ENCODE measurements around the gene SFMBT1.

DNA sequence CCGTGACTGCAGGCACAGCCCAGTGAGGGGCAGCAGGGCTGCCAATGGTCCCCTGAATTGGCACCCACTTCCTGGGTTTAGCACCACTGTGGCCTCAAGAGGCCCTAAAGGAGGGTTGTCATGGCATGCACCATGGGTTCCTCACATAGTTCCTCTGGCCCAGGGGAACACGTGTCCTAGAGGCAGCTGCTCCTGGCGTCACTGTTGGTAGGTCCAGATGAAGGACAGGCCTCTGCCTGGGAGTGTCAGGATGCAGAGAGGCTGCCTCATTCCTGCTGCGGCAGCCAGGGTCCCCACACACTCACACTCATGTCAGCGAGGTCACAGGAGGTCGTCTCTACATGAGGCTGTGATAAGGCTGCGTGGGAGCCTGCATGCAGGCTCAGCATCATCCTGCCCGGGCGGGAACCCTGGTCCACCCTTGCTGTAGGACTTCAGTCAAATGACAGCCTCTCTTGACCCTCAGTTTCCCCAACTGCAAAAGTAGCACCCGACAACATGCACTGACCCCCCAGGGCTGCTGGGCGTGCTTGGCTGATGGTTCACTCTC, 26.1 kb upstream of the SFMBT1 start:
- TF ChIP-seq, protein P1, sequence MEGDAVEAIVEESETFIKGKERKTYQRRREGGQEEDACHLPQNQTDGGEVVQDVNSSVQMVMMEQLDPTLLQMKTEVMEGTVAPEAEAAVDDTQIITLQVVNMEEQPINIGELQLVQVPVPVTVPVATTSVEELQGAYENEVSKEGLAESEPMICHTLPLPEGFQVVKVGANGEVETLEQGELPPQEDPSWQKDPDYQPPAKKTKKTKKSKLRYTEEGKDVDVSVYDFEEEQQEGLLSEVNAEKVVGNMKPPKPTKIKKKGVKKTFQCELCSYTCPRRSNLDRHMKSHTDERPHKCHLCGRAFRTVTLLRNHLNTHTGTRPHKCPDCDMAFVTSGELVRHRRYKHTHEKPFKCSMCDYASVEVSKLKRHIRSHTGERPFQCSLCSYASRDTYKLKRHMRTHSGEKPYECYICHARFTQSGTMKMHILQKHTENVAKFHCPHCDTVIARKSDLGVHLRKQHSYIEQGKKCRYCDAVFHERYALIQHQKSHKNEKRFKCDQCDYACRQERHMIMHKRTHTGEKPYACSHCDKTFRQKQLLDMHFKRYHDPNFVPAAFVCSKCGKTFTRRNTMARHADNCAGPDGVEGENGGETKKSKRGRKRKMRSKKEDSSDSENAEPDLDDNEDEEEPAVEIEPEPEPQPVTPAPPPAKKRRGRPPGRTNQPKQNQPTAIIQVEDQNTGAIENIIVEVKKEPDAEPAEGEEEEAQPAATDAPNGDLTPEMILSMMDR (conservative IDR thresholded peaks at IDR 0.05 in 1 of 2, IDR thresholded peaks at IDR 0.05 in 1 of 2; ENCODE audit: low read depth in 1 of 2, low read length in 2 of 2): no peak
- TF ChIP-seq EZH2 (IDR thresholded peaks at IDR 0.05; ENCODE audit: low read length, missing control alignments): no peak
